Calu3 (cell line): Measurements from ENCODE around the gene C17orf58. TPM values are rescaled to one million over a fixed set of nuclear protein-coding genes. Genes with fewer than 3 reads are reported as not detected.

Experiments
- BruUV-seq: library from RNA; stranded (reverse); fragments of 400-500 nt; replicated peaks from 2 replicates; lab custom pipeline; 2021; lab: Mats Ljungman, UMichigan
- CTCF ChIA-PET: fragments of 300-600 bp; sonication (Branson Sonifier 250); formaldehyde crosslinking; loops from one replicate; lab custom pipeline; 2022; ENCODE audit warnings: antibody characterized with exemption; lab: Charles Lee
- DNase-seq: peaks from one replicate; pipeline ENCODE4 v3.0.0; 2022
- H3K27ac Mint-ChIP-seq: one replicate; pipeline ENCODE4 v1.8.0; 2022; ENCODE audit warnings: mixed read lengths; ENCODE audit not compliant: unreplicated experiment
- H3K27me3 Mint-ChIP-seq: one replicate; pipeline ENCODE4 v1.8.0; 2022; ENCODE audit warnings: mixed read lengths; ENCODE audit not compliant: unreplicated experiment
- H3K36me3 Mint-ChIP-seq: one replicate; pipeline ENCODE4 v1.8.0; 2022; ENCODE audit warnings: mild to moderate bottlenecking, moderate library complexity, mixed read lengths; ENCODE audit not compliant: insufficient read depth, unreplicated experiment
- H3K4me1 Mint-ChIP-seq: one replicate; pipeline ENCODE4 v1.8.0; 2022; ENCODE audit warnings: mild to moderate bottlenecking, low read depth, mixed read lengths; ENCODE audit not compliant: unreplicated experiment
- H3K4me3 Mint-ChIP-seq: one replicate; pipeline ENCODE4 v1.8.0; 2022; ENCODE audit warnings: mild to moderate bottlenecking, low read depth, moderate library complexity, mixed read lengths; ENCODE audit not compliant: unreplicated experiment
- H3K9me3 Mint-ChIP-seq: one replicate; pipeline ENCODE4 v1.8.0; 2022; ENCODE audit warnings: low read depth, mixed read lengths; ENCODE audit not compliant: unreplicated experiment
- CTCF ChIP-seq: fragments of 200-600 bp; IDR thresholded peaks from one replicate; pipeline ENCODE4 v1.8.0; 2022; ENCODE audit warnings: antibody characterized with exemption; ENCODE audit not compliant: unreplicated experiment
- intact Hi-C: fragments of 100-400 bp; cut with micrococcal nuclease; formaldehyde crosslinking; loops from one replicate; pipeline ENCODE4 v1.10.0; 2022; ENCODE audit not compliant: unreplicated experiment
- total RNA-seq: library from RNA; stranded (reverse); gene quantifications from 2 replicates; pipeline ENCODE4 v1.2.3, GENCODE V29; 2022

C17orf58 gene
- total RNA-seq, 1 experiment from 2014 or later: 11.8 TPM

- TF ChIP-seq CTCF: no peak
- peaks cover 22% of the 10 kb centered on the region for H3K36me3 Mint-ChIP-seq
- no peak overlapping the region for H3K4me3 Mint-ChIP-seq
- no peaks in the 10 kb centered on the region for H3K4me1 Mint-ChIP-seq
- no peak for DNase-seq
- no peaks in the 10 kb centered on the region for H3K9me3 Mint-ChIP-seq
- no peaks in the 10 kb centered on the region for H3K27me3 Mint-ChIP-seq
- BruUV-seq: no TSS peak
- intact Hi-C loops: no loop called here
- H3K27ac Mint-ChIP-seq: no peak overlapping the region
- CTCF ChIA-PET: no interaction called here
Observed at GRCh38 chr17:67944035-67944434, 52.2 kb downstream of the C17orf58 start.

GRCh38 chr17:67942810-67943209, 53.5 kb downstream of the C17orf58 start:
- TF ChIP-seq CTCF: no peak
- peak; percentile 15 for DNase-seq
- intact Hi-C loops: no loop called here
- no TSS peak for BruUV-seq
- Mint-ChIP-seq H3K27ac (no peak overlapping the region), H3K4me1 (no peaks in the 10 kb centered on the region), H3K27me3 (no peaks in the 10 kb centered on the region), H3K9me3 (no peaks in the 10 kb centered on the region), H3K36me3 (peaks cover 23% of the 10 kb centered on the region), H3K4me3 (no peak overlapping the region)
- CTCF ChIA-PET: interaction anchor here (0.8 to 1.2 kb wide), 2 partner anchors 20 to 38 kb away, joined by 3 read pairs; no protein-coding TSS in a partner anchor

Other genes starting within 250 kb of the C17orf58 start
- 66.8 and 67.6 TPM in 2 replicates for gene BPTF, start 171.0 kb downstream of the C17orf58 start, total RNA-seq
- 188 and 209 TPM in 2 replicates for gene KPNA2, start 39.3 kb upstream of the C17orf58 start, total RNA-seq